Loucy (cell line): Measurements from ENCODE around the gene DNAJB4.
"Not testable (repeated sequence)": the region's sequence is repeated elsewhere in the genome, so short reads cannot be mapped to it uniquely, and the experiment has no call there.

Source experiments
- H2AFZ ChIP-seq: fragments of 200-600 bp; sonication (generic); 2 replicates; pipeline ENCODE4 v1.6.0; 2016; ENCODE audit warnings: antibody characterized with exemption, mild to moderate bottlenecking, low read length, moderate library complexity
- H3F3A ChIP-seq: fragments of 200-600 bp; 2 replicates; pipeline ENCODE4 v1.6.0; 2016; ENCODE audit warnings: antibody characterized with exemption, low read depth, mild to moderate bottlenecking
- H3K27me3 ChIP-seq: fragments of 200-600 bp; sonication (generic); 2 replicates; pipeline ENCODE4 v1.6.1; 2014; ENCODE audit warnings: low read length, mild to moderate bottlenecking; ENCODE audit not compliant: insufficient read depth, poor library complexity, severe bottlenecking
- H3K36me3 ChIP-seq: fragments of 200-600 bp; sonication (generic); 2 replicates; pipeline ENCODE4 v1.6.1; 2016; ENCODE audit warnings: low read length; ENCODE audit not compliant: insufficient read depth
- H3K4me1 ChIP-seq: fragments of 200-600 bp; sonication (generic); 2 replicates; pipeline ENCODE4 v1.5.1; 2014; ENCODE audit warnings: low read length, mild to moderate bottlenecking; ENCODE audit not compliant: insufficient read depth, poor library complexity, severe bottlenecking
- H3K4me2 ChIP-seq: fragments of 200-600 bp; sonication (generic); 2 replicates; pipeline ENCODE4 v1.6.0; 2014; ENCODE audit warnings: antibody characterized with exemption, low read length, low read depth, mild to moderate bottlenecking; ENCODE audit not compliant: poor library complexity, severe bottlenecking
- H3K4me3 ChIP-seq: fragments of 200-600 bp; sonication (generic); 2 replicates; pipeline ENCODE4 v1.5.1; 2014; ENCODE audit warnings: low read length, mild to moderate bottlenecking, mixed read lengths; ENCODE audit not compliant: poor library complexity, severe bottlenecking
- H3K79me2 ChIP-seq: fragments of 200-600 bp; sonication (generic); 2 replicates; pipeline ENCODE4 v1.6.1; 2014; ENCODE audit warnings: low read length; ENCODE audit not compliant: insufficient read depth
- H3K9ac ChIP-seq: fragments of 200-600 bp; sonication (generic); 2 replicates; pipeline ENCODE4 v1.6.0; 2014; ENCODE audit warnings: mild to moderate bottlenecking, low read depth, low read length, moderate library complexity; ENCODE audit not compliant: poor library complexity, severe bottlenecking
- H3K9me2 ChIP-seq: fragments of 200-600 bp; sonication (generic); replicated peaks from 2 replicates; pipeline ENCODE4 v1.6.1; 2016; ENCODE audit warnings: low read depth, low read length, mixed read lengths
- H3K9me3 ChIP-seq: fragments of 200-600 bp; sonication (generic); 2 replicates; pipeline ENCODE4 v1.6.1; 2014; ENCODE audit warnings: mild to moderate bottlenecking, antibody characterized with exemption, low read length, low read depth; ENCODE audit not compliant: insufficient read depth
- H4K20me1 ChIP-seq: fragments of 200-600 bp; sonication (generic); 2 replicates; pipeline ENCODE4 v1.6.0; 2014; ENCODE audit warnings: antibody characterized with exemption, low read length, mild to moderate bottlenecking; ENCODE audit not compliant: insufficient read depth, poor library complexity, severe bottlenecking
- CTCF ChIP-seq: fragments of 200-600 bp; sonication (generic); conservative IDR thresholded peaks from 2 replicates; pipeline ENCODE4 v1.5.1; 2014; ENCODE audit warnings: mild to moderate bottlenecking, antibody characterized with exemption, low read length
- EZH2phosphoT487 ChIP-seq: fragments of 200-600 bp; IDR thresholded peaks from 2 replicates; pipeline ENCODE4 v1.6.1; 2018; ENCODE audit warnings: antibody characterized with exemption, mild to moderate bottlenecking, moderate library complexity, borderline replicate concordance

Gene DNAJB4

GRCh38 chr1:78060857-78061563, 56.3 kb downstream of the DNAJB4 start:
- H3K9me3 ChIP-seq: no peaks in the 10 kb centered on the region
- no peak overlapping the region for H3K9ac ChIP-seq
- peaks cover 24% of the 10 kb centered on the region for H3K27me3 ChIP-seq
- TF ChIP-seq CTCF (no peak; the same call in 1 of the 2 replicates), EZH2phosphoT487 (no peak)
- no peaks in the 10 kb centered on the region for H4K20me1 ChIP-seq
- no peaks in the 10 kb centered on the region for H3K4me1 ChIP-seq
- no peak overlapping the region for H3K4me3 ChIP-seq
- H3K4me2 ChIP-seq: no peak overlapping the region
- H3K36me3 ChIP-seq: no peaks in the 10 kb centered on the region
- H3K79me2 ChIP-seq: no peaks in the 10 kb centered on the region
- H2AFZ ChIP-seq: no peak overlapping the region
- H3K9me2 ChIP-seq: no peaks in the 10 kb centered on the region
- no peaks in the 10 kb centered on the region for H3F3A ChIP-seq

GRCh38 chr1:78061825-78062523, 57.2 kb downstream of the DNAJB4 start:
- Histone ChIP-seq H3K4me1 (no peaks in the 10 kb centered on the region), H4K20me1 (no peaks in the 10 kb centered on the region), H3K9me2 (no peaks in the 10 kb centered on the region), H3K9ac (no peak overlapping the region), H3K4me3 (no peak overlapping the region), H3F3A (no peaks in the 10 kb centered on the region), H3K36me3 (no peaks in the 10 kb centered on the region), H3K4me2 (no peak overlapping the region), H3K9me3 (no peaks in the 10 kb centered on the region), H3K27me3 (peaks cover 19% of the 10 kb centered on the region), H3K79me2 (no peaks in the 10 kb centered on the region), H2AFZ (no peak overlapping the region)
- TF ChIP-seq EZH2phosphoT487 (no peak), CTCF (no peak)

GRCh38 chr1:78064886-78065285, 60.1 kb downstream of the DNAJB4 start:
- not testable (repeated sequence) for H3K9me3 ChIP-seq, H3K79me2 ChIP-seq, H4K20me1 ChIP-seq, H2AFZ ChIP-seq, H3K9me2 ChIP-seq, H3K27me3 ChIP-seq, H3K36me3 ChIP-seq, H3K4me1 ChIP-seq, H3K9ac ChIP-seq, H3K4me3 ChIP-seq, H3K4me2 ChIP-seq, H3F3A ChIP-seq
